Activated T-helper 1 cell treated with anti-CD3 and anti-CD28 coated beads, Interleukin-12 subunit alpha, Interleukin-12 subunit beta, Interleukin-2, Interleukin-4 antibody, amounts not matched to agents 30 ng/mL and 10 ng/mL and 1 ng/mL, durations not matched to agents 14 hours and 24 hours and 36 hours (primary cell): ENCODE data around the gene LTBP4. TPM values are rescaled to one million over a fixed set of nuclear protein-coding genes. Genes with fewer than 3 reads are reported as not detected.

Experiments used
- DNase-seq: peaks from one replicate; pipeline ENCODE4 v3.0.0; 2021; ENCODE audit warnings: low spot score
- H3K27ac Mint-ChIP-seq: one replicate; pipeline ENCODE4 v1.8.0; 2021; ENCODE audit warnings: mild to moderate bottlenecking, mixed read lengths
- H3K27me3 Mint-ChIP-seq: one replicate; pipeline ENCODE4 v1.8.0; 2022; ENCODE audit warnings: mild to moderate bottlenecking, moderate library complexity, mixed read lengths; ENCODE audit not compliant: insufficient read depth
- H3K36me3 Mint-ChIP-seq: one replicate; pipeline ENCODE4 v1.8.0; 2021; ENCODE audit warnings: low read depth, mixed read lengths
- H3K4me1 Mint-ChIP-seq: one replicate; pipeline ENCODE4 v1.8.0; 2021; ENCODE audit warnings: low read depth, mixed read lengths
- H3K4me3 Mint-ChIP-seq: one replicate; pipeline ENCODE4 v1.8.0; 2021; ENCODE audit warnings: mild to moderate bottlenecking, moderate library complexity, mixed read lengths
- H3K9me3 Mint-ChIP-seq: one replicate; pipeline ENCODE4 v1.8.0; 2021; ENCODE audit warnings: mixed read lengths
- intact Hi-C: fragments of 100-400 bp; cut with micrococcal nuclease; formaldehyde crosslinking; loops from one replicate; pipeline ENCODE4 v1.15.1; 2024
- total RNA-seq: library from RNA; stranded (reverse); gene quantifications from 2 replicates; pipeline ENCODE4 v1.2.3, GENCODE V29; 2022

The LTBP4 gene
- total RNA-seq, 1 donor from 2014 or later = 116 TPM

DNA sequence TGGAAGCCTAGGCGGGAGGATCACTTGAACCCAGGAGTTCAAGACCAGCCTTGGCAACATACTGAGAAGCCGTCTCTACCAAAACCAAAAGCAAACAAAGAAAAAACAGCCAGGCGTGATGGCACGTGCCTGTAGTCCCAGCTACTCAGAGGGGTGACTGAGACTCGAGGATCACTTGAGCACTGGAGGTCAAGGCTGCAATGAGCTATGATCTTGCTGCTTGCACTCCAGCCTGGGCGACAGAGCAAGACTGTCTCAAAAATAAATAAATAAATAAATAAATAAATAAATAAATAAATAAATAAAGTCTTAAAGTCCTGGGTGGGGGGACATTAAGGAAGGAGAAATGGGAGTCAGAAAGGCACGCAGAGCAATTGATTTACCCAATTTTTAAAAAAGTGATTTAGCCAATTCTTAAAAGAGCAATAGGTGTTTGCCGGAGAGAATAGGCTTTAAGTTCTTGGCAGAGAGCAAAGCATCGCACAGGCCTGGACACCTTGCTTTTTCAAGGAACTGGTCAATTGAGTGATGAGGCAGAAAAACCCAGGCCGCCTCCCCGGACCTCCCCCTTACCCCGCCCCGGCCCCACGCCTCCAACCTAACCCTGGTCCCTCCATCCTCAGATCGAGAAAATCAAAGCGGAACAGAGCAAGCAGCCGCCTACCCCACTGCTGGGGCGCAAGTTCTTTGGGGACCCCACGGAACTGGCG is 34.0 kb upstream of the LTBP4 start:
- Mint-ChIP-seq H3K9me3 (no peaks in the 10 kb centered on the region), H3K27me3 (peaks cover 50% of the 10 kb centered on the region), H3K36me3 (peaks cover 2% of the 10 kb centered on the region), H3K4me3 (no peak overlapping the region), H3K4me1 (peaks cover 14% of the 10 kb centered on the region), H3K27ac (no peak overlapping the region)
- intact Hi-C loops = no loop called here
- no peak for DNase-seq

DNA sequence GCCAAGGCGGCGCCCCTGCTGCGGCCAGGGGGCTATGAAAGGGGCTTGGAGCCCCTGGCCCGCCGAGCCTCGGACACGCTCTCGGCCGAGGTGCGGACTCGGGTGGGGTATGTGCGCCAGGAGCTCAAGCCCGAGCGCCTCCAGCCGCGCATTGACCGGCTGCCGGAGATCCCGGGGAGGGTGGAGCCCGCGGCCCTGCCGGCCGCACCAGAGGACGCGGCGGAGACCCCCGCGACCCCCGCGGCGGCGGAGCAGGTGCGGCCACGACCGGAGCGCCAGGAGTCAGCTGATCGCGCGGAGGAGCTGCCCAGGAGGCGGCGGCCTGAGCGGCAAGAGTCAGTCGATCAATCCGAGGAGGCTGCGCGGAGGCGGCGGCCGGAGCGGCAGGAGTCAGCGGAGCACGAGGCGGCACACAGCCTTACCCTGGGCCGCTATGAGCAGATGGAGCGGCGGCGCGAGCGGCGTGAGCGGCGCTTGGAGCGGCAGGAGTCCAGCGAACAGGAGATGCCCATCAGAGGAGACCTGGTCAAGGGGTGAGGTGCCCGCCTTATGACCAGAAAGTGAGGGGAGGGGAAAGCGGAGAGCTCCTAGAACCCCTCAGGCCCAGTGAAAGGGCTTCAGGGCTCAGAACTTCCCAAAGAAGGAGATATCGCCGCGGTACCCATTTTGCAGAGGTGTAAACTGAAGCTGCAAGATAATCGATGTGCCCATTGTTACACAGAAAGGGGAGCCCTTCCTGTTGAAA is 33.2 kb upstream of the LTBP4 start:
- Mint-ChIP-seq H3K27me3 (peaks cover 50% of the 10 kb centered on the region), H3K4me1 (peaks cover 14% of the 10 kb centered on the region), H3K27ac (no peak overlapping the region), H3K36me3 (peaks cover 2% of the 10 kb centered on the region), H3K9me3 (no peaks in the 10 kb centered on the region), H3K4me3 (no peak overlapping the region)
- intact Hi-C loops = no loop called here
- no peak for DNase-seq

DNA sequence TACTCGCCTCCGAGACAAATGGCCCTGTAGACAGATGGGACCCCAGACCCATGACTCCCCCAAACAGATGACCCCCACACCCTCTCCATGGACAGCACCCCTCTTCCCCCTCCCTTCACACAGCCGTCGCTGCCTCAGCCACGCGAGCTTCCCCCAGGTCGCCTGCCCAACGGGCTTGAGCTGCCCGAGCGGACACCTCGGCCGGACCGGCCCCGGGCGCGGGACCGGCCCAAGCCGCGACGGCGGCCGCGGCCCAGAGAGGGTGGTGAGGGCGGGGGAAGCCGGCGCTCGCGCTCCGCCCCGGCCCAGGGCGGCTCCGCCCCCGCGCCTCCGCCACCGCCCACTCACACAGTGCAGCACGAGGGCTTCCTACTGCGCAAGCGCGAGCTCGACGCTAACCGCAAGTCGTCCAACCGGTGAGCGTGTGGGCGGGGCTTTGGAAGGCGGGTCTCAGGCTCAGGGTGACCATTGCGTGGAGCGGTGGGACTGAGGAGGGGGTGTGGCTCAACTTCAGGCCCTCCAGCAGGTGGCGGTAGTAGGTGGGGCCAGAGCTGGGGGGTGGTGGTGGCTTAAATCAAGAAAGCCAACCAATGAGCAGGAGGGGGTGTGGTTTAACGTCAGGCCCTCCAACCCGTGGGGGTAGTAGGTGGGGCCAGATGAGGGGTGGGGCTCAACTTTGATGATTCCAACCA is 30.7 kb upstream of the LTBP4 start:
- H3K4me3 Mint-ChIP-seq = peak overlapping the region; percentile 65
- intact Hi-C loops = loop anchor here (1.0 to 2.0 kb wide), 7 partner anchors 8 to 166 kb away; no protein-coding TSS in a partner anchor
- H3K4me1 Mint-ChIP-seq = peaks cover 14% of the 10 kb centered on the region
- peak overlapping the region; percentile 72 for H3K27ac Mint-ChIP-seq
- peaks cover 38% of the 10 kb centered on the region for H3K27me3 Mint-ChIP-seq
- DNase-seq = peak; percentile 97
- peaks cover 2% of the 10 kb centered on the region for H3K36me3 Mint-ChIP-seq
- no peaks in the 10 kb centered on the region for H3K9me3 Mint-ChIP-seq

DNA sequence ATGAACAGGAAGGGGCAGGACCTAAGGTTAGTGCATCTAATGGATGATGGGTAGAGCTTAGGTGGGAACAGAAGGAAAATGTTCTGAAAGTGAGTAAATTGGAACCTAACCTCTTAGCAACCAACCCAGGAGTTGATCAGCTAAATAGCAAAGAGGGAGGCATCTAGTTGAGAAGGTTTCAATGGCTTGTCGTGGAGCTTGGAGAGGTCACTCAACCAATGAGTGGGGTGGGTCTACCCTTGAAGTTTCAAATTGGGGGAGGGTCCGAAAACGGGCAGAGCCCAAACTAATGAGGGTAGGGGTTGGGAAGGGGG is 30.2 kb upstream of the LTBP4 start:
- Mint-ChIP-seq H3K4me3 (peak overlapping the region; percentile 64), H3K27ac (peak overlapping the region; percentile 72), H3K27me3 (peaks cover 35% of the 10 kb centered on the region), H3K4me1 (peaks cover 16% of the 10 kb centered on the region), H3K36me3 (peaks cover 2% of the 10 kb centered on the region), H3K9me3 (no peaks in the 10 kb centered on the region)
- intact Hi-C loops = loop anchor here (1.0 to 2.0 kb wide), 3 partner anchors 22 to 167 kb away; no protein-coding TSS in a partner anchor
- no peak for DNase-seq

DNA sequence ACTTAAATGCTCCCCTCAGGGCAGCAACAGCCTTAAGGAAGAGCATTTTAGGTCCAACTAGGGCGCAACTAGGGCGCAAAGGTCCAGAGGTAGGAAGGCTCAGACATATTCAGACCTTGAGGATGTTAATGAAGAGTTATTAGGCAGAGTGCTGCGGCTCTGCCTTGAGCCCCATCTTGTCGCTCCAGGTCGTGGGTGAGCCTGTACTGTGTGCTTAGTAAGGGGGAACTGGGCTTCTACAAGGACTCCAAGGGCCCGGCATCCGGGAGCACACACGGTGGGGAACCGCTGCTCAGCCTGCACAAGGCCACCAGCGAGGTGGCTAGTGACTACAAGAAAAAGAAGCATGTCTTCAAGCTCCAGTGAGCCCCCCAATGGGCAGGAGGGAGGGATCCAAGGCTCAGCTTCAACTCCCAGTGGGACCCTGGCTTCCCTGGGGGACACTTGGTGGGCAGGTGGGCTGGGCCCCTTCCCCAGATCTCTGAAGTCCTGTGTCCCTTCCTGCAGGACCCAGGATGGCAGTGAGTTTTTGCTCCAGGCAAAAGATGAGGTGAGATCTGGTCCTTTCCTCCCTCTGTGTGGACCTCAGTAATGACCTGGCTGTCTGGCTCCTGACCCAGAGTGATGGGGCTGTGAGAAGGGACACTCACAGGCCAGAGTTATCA is 29.2 kb upstream of the LTBP4 start:
- intact Hi-C loops = loop anchor here (1.0 to 2.0 kb wide), 3 partner anchors 23 to 168 kb away; no protein-coding TSS in a partner anchor
- DNase-seq = no peak
- H3K27me3 Mint-ChIP-seq = peaks cover 28% of the 10 kb centered on the region
- peaks cover 18% of the 10 kb centered on the region for H3K4me1 Mint-ChIP-seq
- H3K27ac Mint-ChIP-seq = no peak overlapping the region
- peaks cover 2% of the 10 kb centered on the region for H3K36me3 Mint-ChIP-seq
- H3K9me3 Mint-ChIP-seq = no peaks in the 10 kb centered on the region
- H3K4me3 Mint-ChIP-seq = no peak overlapping the region

DNA sequence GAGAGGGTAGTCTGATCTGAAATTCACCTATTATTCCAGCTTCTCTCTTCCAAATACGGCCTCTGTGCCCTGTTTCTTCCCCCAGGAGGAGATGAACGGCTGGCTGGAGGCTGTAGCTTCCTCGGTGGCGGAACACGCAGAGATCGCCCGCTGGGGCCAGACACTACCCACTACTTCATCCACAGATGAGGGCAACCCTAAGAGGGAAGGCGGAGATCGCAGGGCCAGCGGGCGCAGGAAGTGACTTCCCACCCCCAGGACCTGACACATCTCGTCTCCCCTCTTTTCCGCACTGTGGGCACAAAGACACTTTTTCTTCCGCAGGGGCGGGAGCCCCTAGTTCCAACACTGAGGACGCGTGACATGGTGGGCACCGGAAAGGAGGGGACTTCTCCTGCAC is 25.8 kb upstream of the LTBP4 start:
- Mint-ChIP-seq H3K27me3 (peaks cover 2% of the 10 kb centered on the region), H3K4me3 (peak overlapping the region; percentile 59), H3K36me3 (peaks cover 6% of the 10 kb centered on the region), H3K9me3 (no peaks in the 10 kb centered on the region), H3K27ac (peak overlapping the region; percentile 34), H3K4me1 (peaks cover 23% of the 10 kb centered on the region)
- no peak for DNase-seq
- intact Hi-C loops = no loop called here

DNA sequence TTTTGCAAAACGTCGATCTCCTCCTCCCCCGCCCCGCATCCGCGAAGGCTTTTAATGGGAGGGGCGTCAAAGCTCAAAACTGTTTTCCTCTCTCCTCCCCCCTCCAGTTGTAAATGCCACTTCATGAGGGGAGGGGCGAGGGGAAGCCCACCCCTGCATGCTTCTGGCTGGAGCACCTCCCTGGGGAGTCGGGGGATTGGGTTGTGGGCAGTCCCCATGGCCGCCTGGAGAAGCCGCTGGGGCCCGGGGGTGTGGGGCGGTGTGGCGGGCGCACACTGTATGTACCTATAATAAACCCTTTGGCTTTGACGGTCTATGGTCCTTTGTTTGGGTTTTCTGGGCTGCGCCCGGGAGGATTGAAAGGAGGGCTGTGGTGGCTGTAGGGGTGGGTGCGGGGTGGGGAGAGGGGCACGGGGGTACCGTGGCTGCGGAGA is 25.0 kb upstream of the LTBP4 start:
- Mint-ChIP-seq H3K4me3 (peak overlapping the region; percentile 86), H3K4me1 (peaks cover 17% of the 10 kb centered on the region), H3K36me3 (peaks cover 11% of the 10 kb centered on the region)

DNA sequence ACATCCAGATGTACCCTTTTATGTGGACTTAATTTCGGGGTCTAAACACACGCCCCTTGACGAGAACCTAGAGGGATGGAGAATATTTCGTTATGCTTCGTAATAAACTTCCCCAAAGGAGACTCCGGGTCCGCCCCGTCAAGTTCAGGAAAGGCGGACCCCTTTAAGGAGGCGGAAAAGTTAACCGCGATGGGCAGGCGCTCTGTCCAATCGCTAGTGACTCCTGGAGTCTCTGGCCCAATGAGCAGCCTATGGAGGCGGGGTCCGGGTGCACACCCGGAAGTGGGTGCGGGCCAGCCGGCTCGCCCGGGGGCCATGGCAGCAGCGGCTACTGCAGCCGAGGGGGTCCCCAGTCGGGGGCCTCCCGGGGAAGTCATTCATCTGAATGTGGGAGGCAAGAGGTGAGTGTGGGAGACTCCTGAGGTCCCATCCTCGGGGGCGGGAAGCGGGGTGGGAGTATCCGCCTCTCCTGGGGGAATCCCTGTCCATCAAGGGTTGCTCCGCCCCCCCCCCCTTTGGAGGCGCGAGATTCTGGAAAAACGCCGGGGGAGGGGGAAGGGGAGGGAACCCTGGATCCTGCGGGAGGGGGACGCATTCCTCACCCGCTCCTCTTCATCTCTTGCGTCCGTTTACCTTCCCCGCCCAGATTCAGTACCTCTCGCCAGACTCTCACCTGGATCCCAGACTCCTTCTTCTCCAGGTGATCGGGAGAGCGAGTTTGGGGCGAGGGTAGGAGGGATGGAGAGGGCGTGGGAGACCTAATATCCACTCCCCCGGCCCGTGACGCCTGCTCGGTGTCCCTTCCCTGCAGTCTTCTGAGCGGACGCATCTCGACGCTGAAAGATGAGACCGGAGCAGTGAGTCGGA is 24.4 kb upstream of the LTBP4 start, which contains the start of gene SHKBP1:
SHKBP1 (plus strand) TSS at position 289 of the 867 bp plus-strand sequence; CDS start at position 316, 27 bp downstream.
- H3K36me3 Mint-ChIP-seq = peaks cover 15% of the 10 kb centered on the region
- intact Hi-C loops = loop anchor here (1.0 kb wide), 3 partner anchors 28 to 48 kb away; no protein-coding TSS in a partner anchor
- no peaks in the 10 kb centered on the region for H3K9me3 Mint-ChIP-seq
- DNase-seq = peak; percentile 92
- H3K4me1 Mint-ChIP-seq = peaks cover 17% of the 10 kb centered on the region
- peak within 1 kb of the TSS; percentile 71 for H3K27ac Mint-ChIP-seq
- no peaks in the 10 kb centered on the region for H3K27me3 Mint-ChIP-seq
- peak within 1 kb of the TSS; percentile 86 for H3K4me3 Mint-ChIP-seq

More for the DNA sequence above, 25.0 kb upstream of the LTBP4 start:
- Mint-ChIP-seq H3K27me3 (no peaks in the 10 kb centered on the region), H3K27ac (peak overlapping the region; percentile 71), H3K9me3 (no peaks in the 10 kb centered on the region)
- DNase-seq = no peak
- intact Hi-C loops = loop anchor here (1.0 kb wide), 3 partner anchors 29 to 47 kb away; no protein-coding TSS in a partner anchor

DNA sequence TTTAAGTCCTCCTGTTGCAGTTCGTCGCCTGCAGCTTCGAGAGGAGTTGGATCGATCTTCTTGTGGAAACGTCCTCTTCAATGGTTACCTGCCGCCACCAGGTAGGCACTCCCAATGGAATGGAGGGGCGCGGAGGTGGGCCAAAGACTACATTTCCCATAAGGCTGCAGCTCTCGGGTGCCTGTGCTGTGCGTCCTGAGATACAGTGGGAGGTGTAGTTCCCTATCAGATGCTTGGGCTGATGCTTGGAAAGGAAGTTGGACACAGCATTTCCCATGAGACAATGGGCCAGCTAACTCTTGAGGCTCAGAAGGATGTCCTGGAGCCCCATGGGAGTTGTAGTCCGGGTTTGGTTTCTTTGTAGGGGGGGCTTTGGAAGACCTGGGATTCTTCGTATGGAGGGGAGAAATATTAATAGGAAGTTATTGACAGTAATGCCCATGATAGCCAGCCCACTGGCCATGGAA is 22.7 kb upstream of the LTBP4 start:
- Mint-ChIP-seq H3K27me3 (no peaks in the 10 kb centered on the region), H3K36me3 (peaks cover 23% of the 10 kb centered on the region), H3K9me3 (no peaks in the 10 kb centered on the region), H3K4me3 (peak overlapping the region; percentile 86), H3K4me1 (peaks cover 17% of the 10 kb centered on the region), H3K27ac (peak overlapping the region; percentile 5)
- intact Hi-C loops = loop anchor here (1.0 kb wide), 1 partner anchor 8 kb away; no protein-coding TSS in a partner anchor
- DNase-seq = no peak

DNA sequence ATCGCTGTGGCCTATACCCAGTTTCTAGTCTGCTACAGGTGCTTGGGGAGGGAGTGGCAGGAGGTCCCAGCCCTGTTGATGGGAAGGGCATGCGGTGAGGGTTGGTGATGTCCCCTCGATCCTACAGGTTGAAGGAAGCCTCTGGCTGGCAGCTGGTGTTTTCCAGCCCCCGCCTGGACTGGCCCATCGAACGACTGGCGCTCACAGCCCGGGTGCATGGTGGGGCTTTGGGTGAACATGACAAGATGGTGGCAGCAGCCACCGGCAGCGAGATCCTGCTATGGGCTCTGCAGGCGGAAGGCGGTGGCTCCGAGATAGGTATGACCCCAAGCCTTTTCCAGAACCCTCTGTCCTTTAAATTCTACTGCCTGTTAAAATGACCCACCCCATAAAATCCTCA is 20.6 kb upstream of the LTBP4 start:
- peaks cover 34% of the 10 kb centered on the region for H3K36me3 Mint-ChIP-seq
- intact Hi-C loops = no loop called here
- H3K27me3 Mint-ChIP-seq = no peaks in the 10 kb centered on the region
- peaks cover 18% of the 10 kb centered on the region for H3K4me1 Mint-ChIP-seq
- H3K9me3 Mint-ChIP-seq = no peaks in the 10 kb centered on the region
- no peak overlapping the region for H3K4me3 Mint-ChIP-seq
- no peak overlapping the region for H3K27ac Mint-ChIP-seq
- no peak for DNase-seq

DNA sequence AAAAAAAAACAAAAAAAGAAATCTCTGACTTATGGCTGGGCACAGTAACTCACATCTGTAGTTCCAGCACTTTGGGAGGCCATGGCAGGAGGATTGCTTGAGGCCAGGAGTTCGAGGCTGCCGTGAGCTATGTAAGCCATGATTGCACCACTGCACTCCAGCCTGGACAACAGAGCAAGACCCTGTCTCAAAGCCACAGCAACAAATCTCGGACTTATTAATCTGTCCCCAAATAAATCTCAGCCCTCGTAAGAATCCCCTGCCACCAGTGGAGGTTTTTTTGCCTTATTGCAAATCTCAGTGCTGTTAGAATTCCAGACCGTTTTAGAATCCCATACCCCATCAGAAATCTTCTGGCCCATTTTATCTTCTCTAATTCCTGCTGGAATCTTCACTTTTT is 19.6 kb upstream of the LTBP4 start:
- DNase-seq = no peak
- no peak overlapping the region for H3K4me3 Mint-ChIP-seq
- no peak overlapping the region for H3K27ac Mint-ChIP-seq
- peaks cover 23% of the 10 kb centered on the region for H3K4me1 Mint-ChIP-seq
- intact Hi-C loops = no loop called here
- H3K27me3 Mint-ChIP-seq = no peaks in the 10 kb centered on the region
- peaks cover 43% of the 10 kb centered on the region for H3K36me3 Mint-ChIP-seq
- H3K9me3 Mint-ChIP-seq = no peaks in the 10 kb centered on the region
